GM19035 (cell line): ENCODE measurements around the gene RPAP2.
"Not testable (repeated sequence)": the region's sequence is repeated elsewhere in the genome, so short reads cannot be mapped to it uniquely, and the experiment has no call there.

Experiments used
- ATAC-seq: cut with Tn5 transposase; IDR thresholded peaks from one replicate; pipeline ENCODE4 v1.9.1; 2021; ENCODE audit not compliant: unreplicated experiment

RPAP2 gene

GRCh38 chr1:92374223-92374622 is 75.4 kb downstream of the RPAP2 start:
- no peak for ATAC-seq

GRCh38 chr1:92376345-92376744 is 77.5 kb downstream of the RPAP2 start:
- no peak for ATAC-seq

- not testable (repeated sequence) for ATAC-seq
Measured at GRCh38 chr1:92377991-92378390, 79.1 kb downstream of the RPAP2 start.

GRCh38 chr1:92380867-92381266 is 82.0 kb downstream of the RPAP2 start:
- ATAC-seq: no peak

GRCh38 chr1:92393966-92394365 is 95.1 kb downstream of the RPAP2 start:
- not testable (repeated sequence) for ATAC-seq

DNA sequence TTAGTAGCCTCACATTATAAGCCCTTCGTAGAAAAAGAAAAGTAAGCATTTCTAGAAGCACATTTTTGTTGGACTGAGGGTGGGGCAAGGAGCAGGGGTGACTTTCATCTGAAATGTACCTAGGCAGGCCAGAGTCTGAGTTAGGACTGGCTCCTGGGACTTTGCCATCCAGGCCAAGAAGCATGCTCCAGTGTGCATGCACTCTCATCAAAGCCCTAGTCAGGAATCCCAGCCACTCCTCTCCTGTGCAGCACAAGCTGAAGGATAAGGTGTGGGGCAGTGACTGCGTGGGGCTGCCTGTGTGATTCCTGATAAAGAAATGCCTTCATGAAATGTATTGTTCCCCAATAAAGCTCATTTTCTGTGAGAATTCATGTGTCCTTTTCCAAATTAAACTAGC is 99.7 kb downstream of the RPAP2 start:
- ATAC-seq: no peak

GRCh38 chr1:92399076-92399475 is 100.2 kb downstream of the RPAP2 start:
- ATAC-seq: peak; percentile 71

- ATAC-seq: no peak
Measured at GRCh38 chr1:92404661-92405060, 105.8 kb downstream of the RPAP2 start.

- no peak for ATAC-seq
Measured at GRCh38 chr1:92408825-92409224, 110.0 kb downstream of the RPAP2 start.

- ATAC-seq: no peak
Measured at GRCh38 chr1:92409946-92410549, 111.2 kb downstream of the RPAP2 start.

GRCh38 chr1:92410706-92411105 is 111.8 kb downstream of the RPAP2 start:
- ATAC-seq: no peak

DNA sequence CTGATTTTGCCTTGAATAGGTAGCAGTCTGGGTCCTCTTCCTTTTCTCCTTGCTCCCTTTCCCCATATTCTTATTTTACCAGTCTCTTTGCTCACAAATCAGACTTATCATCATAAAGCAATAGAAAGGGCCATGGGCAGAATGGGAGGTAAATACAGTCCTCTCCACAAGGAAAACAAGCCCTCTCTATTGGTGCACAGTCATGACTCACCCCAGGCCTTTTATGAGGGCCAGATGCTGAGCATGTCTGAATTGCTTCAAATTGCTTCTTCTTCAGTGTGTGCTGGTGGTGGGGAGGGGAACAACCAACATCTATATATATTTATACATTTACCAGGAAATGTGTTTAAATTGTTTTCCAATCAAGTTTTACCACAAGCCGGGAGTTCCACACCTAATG is 112.7 kb downstream of the RPAP2 start:
- no peak for ATAC-seq

DNA sequence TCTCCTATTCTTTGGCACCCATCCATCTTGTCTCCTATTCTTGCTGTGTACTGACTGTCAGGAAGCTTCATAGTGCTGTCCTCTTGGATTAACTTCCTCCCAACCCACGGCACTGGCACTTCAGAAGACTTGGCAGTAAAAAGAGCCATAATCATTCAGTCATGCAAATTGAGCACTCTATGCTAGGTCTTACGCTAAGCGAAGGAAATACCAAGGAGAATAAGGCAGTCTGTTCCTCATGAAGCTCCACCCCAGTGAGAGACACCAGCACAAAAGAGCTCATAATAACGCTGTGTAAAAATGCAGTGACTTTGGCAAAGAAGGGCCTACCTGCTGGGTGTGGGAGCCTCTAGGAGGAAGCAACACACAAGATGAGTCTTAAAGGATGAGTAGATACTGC is 120.8 kb downstream of the RPAP2 start:
- no peak for ATAC-seq

DNA sequence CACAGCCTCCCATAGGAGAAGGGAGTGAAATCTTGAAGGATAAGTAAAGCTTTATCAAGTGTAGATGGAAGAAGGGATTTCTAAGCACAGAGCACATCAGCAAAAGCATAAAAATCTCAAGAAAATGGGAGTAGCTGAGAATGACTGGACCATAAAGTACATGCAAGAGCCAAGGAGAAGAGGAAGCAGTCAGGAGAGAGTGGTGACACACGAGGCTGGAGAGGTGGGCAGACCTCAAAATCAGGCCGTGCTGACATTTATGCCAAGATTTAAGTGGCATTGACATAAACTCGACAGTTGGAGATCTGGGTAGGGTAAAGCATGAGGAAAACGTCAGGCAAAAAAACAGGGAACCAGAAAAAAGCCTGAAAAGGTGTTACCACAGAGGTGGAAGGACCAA is 125.5 kb downstream of the RPAP2 start:
- ATAC-seq: no peak

GRCh38 chr1:92425617-92426016 is 126.8 kb downstream of the RPAP2 start:
- ATAC-seq: no peak

DNA sequence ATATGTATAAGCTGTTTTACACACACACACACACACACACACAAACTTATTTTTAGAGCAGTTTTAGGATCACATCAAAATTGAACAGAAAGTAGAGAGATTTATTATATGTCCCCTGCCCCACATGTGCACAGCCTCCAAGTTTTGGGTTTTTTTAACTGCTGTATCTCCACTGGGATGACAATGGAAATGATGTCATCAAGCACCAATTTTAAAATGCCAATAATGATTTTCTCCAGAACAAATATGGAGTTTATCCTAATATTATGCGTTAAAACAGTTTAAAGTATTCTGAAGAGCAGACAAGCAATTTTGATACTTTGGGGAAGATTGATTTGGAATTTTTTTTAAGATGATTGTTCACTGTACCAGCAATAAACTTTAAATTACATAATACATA is 131.2 kb downstream of the RPAP2 start:
- ATAC-seq: no peak

GRCh38 chr1:92434572-92434971 is 135.7 kb downstream of the RPAP2 start:
- not testable (repeated sequence) for ATAC-seq

- no peak for ATAC-seq
Measured at GRCh38 chr1:92439291-92439690, 140.4 kb downstream of the RPAP2 start.

GRCh38 chr1:92441316-92441696 is 142.4 kb downstream of the RPAP2 start:
- ATAC-seq: no peak

DNA sequence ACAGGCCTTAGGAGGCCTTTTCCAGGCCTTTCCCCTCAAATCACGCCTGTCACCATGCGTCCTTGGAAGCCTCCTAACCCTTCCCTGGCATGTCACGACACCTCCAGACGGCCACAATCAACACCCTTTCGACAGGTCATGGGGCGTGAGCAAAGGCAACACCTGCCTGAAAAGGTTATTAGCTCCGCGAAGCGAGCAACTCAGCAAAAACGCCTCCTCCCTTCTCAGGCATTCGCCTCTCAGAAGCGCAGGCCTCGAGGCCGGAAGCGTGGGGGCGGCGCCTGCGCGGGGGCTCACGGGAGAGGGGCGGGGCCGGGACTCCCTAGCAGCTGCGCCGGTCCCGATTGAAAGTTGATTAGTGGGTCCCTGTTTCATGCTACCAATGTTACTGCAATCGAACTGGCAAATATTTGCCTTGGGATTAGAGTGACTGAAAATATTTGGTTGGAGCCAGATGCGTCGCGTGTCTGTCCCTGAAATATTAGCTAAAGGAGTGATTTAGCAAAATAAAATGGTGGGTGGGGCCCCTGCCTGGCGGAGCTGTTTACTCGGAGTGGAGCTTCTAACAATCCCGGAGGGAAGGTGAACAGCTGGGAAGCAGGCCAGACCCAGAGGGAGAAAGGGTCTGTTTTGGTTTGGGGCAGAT is 143.0 kb downstream of the RPAP2 start:
- no peak for ATAC-seq

- no peak for ATAC-seq
Measured at GRCh38 chr1:92442351-92442750, 143.5 kb downstream of the RPAP2 start.

DNA sequence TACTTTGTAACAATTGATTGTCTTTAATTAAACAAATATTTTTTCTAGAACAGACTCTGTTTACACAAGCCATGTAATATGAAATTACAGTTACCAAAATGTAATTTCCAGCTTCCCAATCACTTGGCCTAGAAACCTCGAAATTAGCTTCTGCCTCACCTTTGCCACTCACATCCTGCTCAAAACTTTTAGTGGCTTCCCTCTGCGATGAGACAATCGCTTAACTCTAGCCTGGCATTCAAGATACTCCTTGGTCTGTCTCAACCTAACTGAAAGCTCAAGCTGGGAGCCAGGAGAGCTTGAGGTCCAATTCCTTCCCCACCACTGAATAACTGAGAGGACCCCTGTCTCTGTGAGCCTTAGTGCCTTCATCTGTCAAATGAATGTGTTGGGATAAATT is 145.0 kb downstream of the RPAP2 start:
- ATAC-seq: no peak

DNA sequence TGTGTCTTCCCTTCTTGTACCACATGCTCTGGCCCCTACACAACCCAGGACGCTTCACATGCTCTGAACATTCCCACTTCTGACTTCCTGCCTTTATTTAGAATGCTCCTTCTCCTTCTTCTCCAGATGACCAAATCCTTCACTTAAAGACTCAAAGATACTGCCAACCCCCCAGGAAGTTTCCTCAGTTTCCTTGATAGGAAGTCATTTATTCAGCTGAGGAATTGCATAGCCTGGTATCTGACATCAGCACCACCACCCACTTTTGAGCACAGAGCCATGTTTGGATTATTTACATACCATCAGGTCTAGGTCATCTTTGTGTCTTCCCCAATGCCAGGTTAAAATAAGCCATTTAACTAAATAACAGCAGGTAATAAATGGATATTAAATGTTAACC is 145.5 kb downstream of the RPAP2 start:
- ATAC-seq: no peak
